Ramos (cell line): ENCODE results near the gene CNTFR.
"Not testable (repeated sequence)": the region's sequence is repeated elsewhere in the genome, so short reads cannot be mapped to it uniquely, and the experiment has no call there.

ENCODE experiments used
- in situ Hi-C: fragments of 300-500 bp; cut with MboI; formaldehyde crosslinking; loops from one replicate; pipeline ENCODE4 v1.14.3; 2022; ENCODE audit warnings: low sequenced_read_pairs; ENCODE audit not compliant: unreplicated experiment

CNTFR gene

GRCh38 chr9:34544035-34544434, 45.5 kb downstream of the CNTFR start:
- in situ Hi-C loops, result no loop called here

GRCh38 chr9:34541540-34541939, 48.0 kb downstream of the CNTFR start:
- in situ Hi-C loops, result no loop called here

GRCh38 chr9:34540827-34541226, 48.7 kb downstream of the CNTFR start:
- in situ Hi-C loops, result no loop called here

- in situ Hi-C loops, result no loop called here
Observed at GRCh38 chr9:34536685-34537084, 52.8 kb downstream of the CNTFR start.

GRCh38 chr9:34532041-34532440, 57.5 kb downstream of the CNTFR start:
- in situ Hi-C loops, result not testable (repeated sequence)

- in situ Hi-C loops, result no loop called here
Observed at GRCh38 chr9:34526026-34526425, 63.5 kb downstream of the CNTFR start.

GRCh38 chr9:34524349-34524748, 65.2 kb downstream of the CNTFR start:
- in situ Hi-C loops, result no loop called here

GRCh38 chr9:34522971-34523797, 66.3 kb downstream of the CNTFR start, which contains the start of gene ENHO:
ENHO (minus strand) TSS chr9:34522990; CDS start chr9:34521695, 1,295 bp downstream.
- in situ Hi-C loops, result no loop called here

- in situ Hi-C loops, result no loop called here
Observed at GRCh38 chr9:34522091-34522887, 67.2 kb downstream of the CNTFR start.

- in situ Hi-C loops, result no loop called here
Observed at GRCh38 chr9:34521406-34522045, 68.0 kb downstream of the CNTFR start.

GRCh38 chr9:34520505-34521385, 68.8 kb downstream of the CNTFR start:
- in situ Hi-C loops, result no loop called here

- in situ Hi-C loops, result no loop called here
Observed at GRCh38 chr9:34520096-34520495, 69.4 kb downstream of the CNTFR start.

GRCh38 chr9:34519321-34520020, 70.1 kb downstream of the CNTFR start:
- in situ Hi-C loops, result no loop called here

- in situ Hi-C loops, result no loop called here
Observed at GRCh38 chr9:34518896-34519295, 70.6 kb downstream of the CNTFR start.

- in situ Hi-C loops, result no loop called here
Observed at GRCh38 chr9:34518110-34518616, 71.4 kb downstream of the CNTFR start.

- in situ Hi-C loops, result no loop called here
Observed at GRCh38 chr9:34517185-34517584, 72.3 kb downstream of the CNTFR start.

- in situ Hi-C loops, result no loop called here
Observed at GRCh38 chr9:34515959-34516358, 73.6 kb downstream of the CNTFR start.

GRCh38 chr9:34514816-34515215, 74.7 kb downstream of the CNTFR start:
- in situ Hi-C loops, result no loop called here

GRCh38 chr9:34514401-34514800, 75.1 kb downstream of the CNTFR start:
- in situ Hi-C loops, result no loop called here
